Body of pancreas (tissue), 4 donors: ENCODE results near the gene ATXN10.

Source experiments
- CTCF ChIP-seq, 7 experiments: fragments of 450-650 bp in 4 of 7; fragments of 200-600 bp in 3 of 7; sonication (generic) in 3 of 7; IDR thresholded peaks; one replicate each; pipeline ENCODE4 v1.5.1; 2016 to 2019; ENCODE audit warnings: antibody characterized with exemption in 7 of 7
- POLR2A ChIP-seq, 3 donors: fragments of 450-650 bp; IDR thresholded peaks; one replicate each; pipeline ENCODE4 v1.6.1; 2016; ENCODE audit warnings: antibody characterized with exemption in 3 of 3, mild to moderate bottlenecking in 2 of 3

GRCh38 chr22:45686836-45687235 lies 15.2 kb downstream of the ATXN10 start:
- TF ChIP-seq CTCF (IDR thresholded peaks at IDR 0.05) (no peak), POLR2A (IDR thresholded peaks at IDR 0.05) (no peak)
